H1 (cell line): ENCODE data around the gene UNK. TPM values are rescaled to one million over a fixed set of nuclear protein-coding genes. Genes with fewer than 3 reads are reported as not detected.

Source experiments
- CTCF ChIA-PET: fragments of 300-600 bp; sonication (Branson Sonifier 250); formaldehyde crosslinking; loops from one replicate; lab custom pipeline; 2021; ENCODE audit not compliant: partially characterized antibody; lab: Charles Lee
- POLR2A ChIA-PET: fragments of 300-600 bp; sonication (Branson Sonifier 250); formaldehyde crosslinking; loops from one replicate; lab custom pipeline; 2021; ENCODE audit warnings: inconsistent platforms; ENCODE audit not compliant: partially characterized antibody; lab: Charles Lee
- DNase-seq, 2 experiments: peaks; one replicate each; pipeline versions ENCODE4 v3.0.0 to v3.0.0-alpha.2; 2010 to 2022; ENCODE audit warnings: low spot score in 2 of 2, low read depth in 1 of 2, mixed read lengths in 1 of 2
- FAIRE-seq: peaks from 2 replicates; lab custom pipeline; 2011; peaks lifted over from hg19 to GRCh38; lab: Jason Lieb, UNC
- H2AFZ ChIP-seq: 2 replicates; pipeline ENCODE4 v1.8.1; 2012; ENCODE audit warnings: low read length, inconsistent platforms
- H2AK5ac ChIP-seq: 2 replicates; pipeline ENCODE4 v1.6.1; 2013; ENCODE audit warnings: low read depth, low read length
- H2BK120ac ChIP-seq: replicated peaks from 2 replicates; pipeline ENCODE3; 2013; ENCODE audit warnings: low read depth, low read length, inconsistent platforms
- H2BK12ac ChIP-seq: 2 replicates; pipeline ENCODE4 v1.6.1; 2013; ENCODE audit warnings: low read depth, low read length
- H2BK15ac ChIP-seq: 2 replicates; pipeline ENCODE4 v1.6.1; 2013; ENCODE audit warnings: low read length
- H2BK20ac ChIP-seq: 2 replicates; pipeline ENCODE4 v1.6.1; 2013; ENCODE audit warnings: low read length
- H2BK5ac ChIP-seq: 2 replicates; pipeline ENCODE4 v1.6.1; 2013; ENCODE audit warnings: low read depth, low read length
- H3K14ac ChIP-seq: 2 replicates; pipeline ENCODE4 v1.6.1; 2013; ENCODE audit warnings: inconsistent platforms; ENCODE audit not compliant: insufficient read length
- H3K18ac ChIP-seq: 2 replicates; pipeline ENCODE4 v1.6.1; 2013; ENCODE audit warnings: low read length; ENCODE audit errors: extremely low read depth
- H3K23ac ChIP-seq: 2 replicates; pipeline ENCODE4 v1.6.1; 2013; ENCODE audit warnings: inconsistent platforms; ENCODE audit not compliant: insufficient read length
- H3K23me2 ChIP-seq: 2 replicates; pipeline ENCODE4 v1.6.1; 2013; ENCODE audit warnings: low read depth, low read length
- H3K27ac ChIP-seq: 2 replicates; pipeline ENCODE4 v1.6.1; 2011; ENCODE audit warnings: low read depth, low read length, inconsistent platforms
- H3K27me3 ChIP-seq, 4 experiments: replicated peaks in 1 of 4; 1 replicate in 1 of 4; 2 replicates in 3 of 4; pipeline versions ENCODE4 v1.6.1 to v1.8.1; 2011 to 2013; ENCODE audit warnings: low read length in 3 of 4, mild to moderate bottlenecking in 3 of 4, inconsistent platforms in 2 of 4, mixed read lengths in 2 of 4, moderate library complexity in 1 of 4; ENCODE audit not compliant: control insufficient read depth in 3 of 4, insufficient read depth in 3 of 4; ENCODE audit errors: extremely low read depth in 1 of 4
- H3K36me3 ChIP-seq, 4 experiments: 2 replicates each; pipeline versions ENCODE4 v1.6.1 to v1.8.1; 2011 to 2013; ENCODE audit warnings: mild to moderate bottlenecking in 4 of 4, low read length in 3 of 4, moderate library complexity in 2 of 4, control low read depth in 1 of 4, inconsistent platforms in 1 of 4; ENCODE audit not compliant: insufficient read depth in 4 of 4, control insufficient read depth in 2 of 4
- H3K4ac ChIP-seq: replicated peaks from 2 replicates; pipeline ENCODE3; 2013; ENCODE audit warnings: low read length, low read depth, mixed read lengths, inconsistent platforms; ENCODE audit not compliant: insufficient read length
- H3K4me1 ChIP-seq, 4 experiments: replicated peaks in 1 of 4; 1 replicate in 1 of 4; 2 replicates in 3 of 4; pipeline versions ENCODE4 v1.6.1 to v1.8.1; 2011 to 2013; ENCODE audit warnings: low read length in 3 of 4, inconsistent platforms in 2 of 4, mixed read lengths in 1 of 4; ENCODE audit not compliant: insufficient read depth in 4 of 4, control insufficient read depth in 3 of 4
- H3K4me2 ChIP-seq, 2 experiments: 2 replicates each; pipeline versions ENCODE4 v1.6.1 to v1.8.1; 2011 to 2013; ENCODE audit warnings: low read depth in 2 of 2, low read length in 2 of 2, control low read depth in 1 of 2, inconsistent platforms in 1 of 2, mild to moderate bottlenecking in 1 of 2; ENCODE audit not compliant: insufficient read depth in 1 of 2
- H3K4me3 ChIP-seq, 4 experiments: fragments of 200-600, 300-600 bp in 1 of 4; sonication (generic), shearing (Covaris generic), sonication (Bioruptor Twin) in 1 of 4; 2 replicates each; pipeline versions ENCODE4 v1.5.1 to v1.8.1; 2011 to 2016; ENCODE audit warnings: low read length in 4 of 4, low read depth in 3 of 4, control low read depth in 2 of 4, inconsistent platforms in 2 of 4, mild to moderate bottlenecking in 2 of 4, mixed read lengths in 1 of 4, moderate library complexity in 1 of 4; ENCODE audit not compliant: insufficient read depth in 2 of 4; ENCODE audit errors: extremely low read depth in 1 of 4
- H3K56ac ChIP-seq: replicated peaks from 2 replicates; pipeline ENCODE3; 2013; ENCODE audit warnings: low read depth, mild to moderate bottlenecking, mixed read lengths, low read length, inconsistent platforms; ENCODE audit not compliant: insufficient read length
- H3K79me1 ChIP-seq: 2 replicates; pipeline ENCODE4 v1.6.1; 2013; ENCODE audit warnings: low read depth, low read length, control low read depth
- H3K79me2 ChIP-seq, 2 experiments: 2 replicates each; pipeline versions ENCODE4 v1.6.1 to v1.8.1; 2012 to 2013; ENCODE audit warnings: low read length in 2 of 2, mild to moderate bottlenecking in 2 of 2, inconsistent platforms in 1 of 2; ENCODE audit not compliant: insufficient read depth in 2 of 2, control insufficient read depth in 1 of 2
- H3K9ac ChIP-seq, 4 experiments: replicated peaks in 1 of 4; 1 replicate in 1 of 4; 2 replicates in 3 of 4; pipeline versions ENCODE4 v1.6.1 to v1.8.1; 2011 to 2013; ENCODE audit warnings: low read depth in 3 of 4, low read length in 3 of 4, control low read depth in 2 of 4, mild to moderate bottlenecking in 2 of 4, moderate library complexity in 2 of 4, inconsistent platforms in 1 of 4; ENCODE audit errors: extremely low read depth in 1 of 4
- H3K9me3 ChIP-seq, 2 experiments: 2 replicates each; pipeline versions ENCODE4 v1.6.1 to v1.8.1; 2012 to 2013; ENCODE audit warnings: mild to moderate bottlenecking in 2 of 2, moderate library complexity in 2 of 2, control low read depth in 1 of 2, inconsistent platforms in 1 of 2, low read depth in 1 of 2, low read length in 1 of 2, mixed read lengths in 1 of 2; ENCODE audit not compliant: insufficient read depth in 2 of 2
- H4K20me1 ChIP-seq, 2 experiments: replicated peaks in 1 of 2; 2 replicates each; pipeline versions ENCODE3 to v1.8.1; 2011 to 2013; ENCODE audit warnings: inconsistent platforms in 2 of 2, low read length in 2 of 2, mild to moderate bottlenecking in 1 of 2; ENCODE audit not compliant: insufficient read depth in 2 of 2, control insufficient read depth in 1 of 2
- H4K5ac ChIP-seq: 2 replicates; pipeline ENCODE4 v1.6.1; 2013; ENCODE audit warnings: low read length, low read depth, mixed read lengths, inconsistent platforms; ENCODE audit not compliant: insufficient read length
- H4K8ac ChIP-seq: 2 replicates; pipeline ENCODE4 v1.8.0; 2013; ENCODE audit warnings: mild to moderate bottlenecking, moderate library complexity, low read length, inconsistent platforms; ENCODE audit not compliant: insufficient read depth; ENCODE audit errors: extremely low read depth
- H4K91ac ChIP-seq: replicated peaks from 2 replicates; pipeline ENCODE3; 2013; ENCODE audit warnings: low read length, mixed read lengths, inconsistent platforms; ENCODE audit not compliant: insufficient read length
- CBX5 ChIP-seq: fragments of 300-800, 300-1000 bp; sonication (generic); IDR thresholded peaks from 2 replicates; pipeline ENCODE4 v1.7.1; 2016; ENCODE audit warnings: antibody characterized with exemption, low read length, low read depth
- EP300 ChIP-seq, 2 experiments: IDR thresholded peaks; 1 replicate in 1 of 2; 2 replicates in 1 of 2; pipeline ENCODE4 v1.6.1; 2011 to 2012; ENCODE audit warnings: low read depth in 2 of 2, low read length in 2 of 2, mild to moderate bottlenecking in 2 of 2, borderline replicate concordance in 1 of 2, inconsistent platforms in 1 of 2, moderate library complexity in 1 of 2
- JUND ChIP-seq: IDR thresholded peaks from 2 replicates; pipeline ENCODE4 v1.6.1; 2011; ENCODE audit warnings: mild to moderate bottlenecking, improper control_type of control experiment, low read length
- KDM1A ChIP-seq: fragments of 200-600, 300-600 bp; sonication (generic); IDR thresholded peaks from 2 replicates; pipeline ENCODE4 v1.7.1; 2016; ENCODE audit warnings: mild to moderate bottlenecking, low read length, borderline replicate concordance
- KDM4A ChIP-seq: IDR thresholded peaks from one replicate; pipeline ENCODE4 v1.7.1; 2012; ENCODE audit warnings: low read depth, mild to moderate bottlenecking, moderate library complexity, low read length, inconsistent platforms; ENCODE audit not compliant: severe bottlenecking
- KDM5A ChIP-seq: fragments of 200-600 bp; IDR thresholded peaks from 2 replicates; pipeline ENCODE4 v1.7.1; 2012; ENCODE audit warnings: mild to moderate bottlenecking, low read length, inconsistent platforms, mixed read lengths
- MAFK ChIP-seq: IDR thresholded peaks from 2 replicates; pipeline ENCODE4 v1.6.1; 2012; ENCODE audit warnings: low read depth, mild to moderate bottlenecking, improper control_type of control experiment, low read length
- POLR2AphosphoS5 ChIP-seq: IDR thresholded peaks from 2 replicates; pipeline ENCODE4 v1.6.1; 2011; ENCODE audit warnings: low read depth, low read length
- RNF2 ChIP-seq: fragments of 200-900, 300-1000 bp; sonication (generic); IDR thresholded peaks from 2 replicates; pipeline ENCODE4 v1.7.1; 2016; ENCODE audit warnings: borderline replicate concordance, low read depth, mild to moderate bottlenecking, antibody characterized with exemption, low read length; ENCODE audit not compliant: poor library complexity, severe bottlenecking; ENCODE audit errors: missing control alignments
- TCF12 ChIP-seq: IDR thresholded peaks from 2 replicates; pipeline ENCODE4 v1.6.1; 2011; ENCODE audit warnings: low read depth, mild to moderate bottlenecking, low read length
- YY1 ChIP-seq: IDR thresholded peaks from 2 replicates; pipeline ENCODE4 v1.6.1; 2011; ENCODE audit warnings: low read depth, mild to moderate bottlenecking, low read length
- WGBS, 2 experiments: shearing (Covaris generic) in 1 of 2; methylation state at CpG; one replicate each; pipeline versions ENCODE4 v1.1.6 to v1.1.7; 2013 to 2015; ENCODE audit warnings: low lambda C conversion rate in 2 of 2, mixed read lengths in 2 of 2, inconsistent platforms in 1 of 2, low coverage in 1 of 2, missing lambda C conversion rate in 1 of 2; ENCODE audit not compliant: insufficient replicate concordance in 2 of 2, insufficient coverage in 1 of 2, insufficient read length in 1 of 2; ENCODE audit errors: extremely low coverage in 1 of 2, missing lambda C conversion rate in 1 of 2; 5-methylcytosine and 5-hydroxymethylcytosine counted together
- polyA plus RNA-seq, 7 experiments: library from polyadenylated mRNA; depleted of rRNA in 3 of 7; stranded (reverse) in 5 of 7; unstranded in 2 of 7; fragments of >200 nt in 5 of 7; fragments of 200-250 nt in 2 of 7; gene quantifications; 1 replicate in 5 of 7; 2 replicates in 1 of 7; 4 replicates in 1 of 7; pipeline versions ENCODE4 v1.2.1 to v1.2.3, GENCODE V29; 2011 to 2013; ENCODE audit warnings: missing spikeins in 2 of 7, mixed read lengths in 2 of 7
- total RNA-seq: library from RNA; stranded (reverse); fragmentation: NEBNext Ultra II Directional; extraction: Animal tissue kit (Norgen Biotek cat#: 25700); gene quantifications from 2 replicates; pipeline ENCODE4 v1.2.1, GENCODE V29; 2021
- TF ChIP-seq, protein P1 (sequence below): IDR thresholded peaks from 2 replicates; pipeline ENCODE4 v1.6.1; 2012; ENCODE audit warnings: low read length, inconsistent platforms

Gene UNK
- total and polyA plus RNA-seq, 2 of the 8 experiments (the other 6 are each of a cell fraction or from before 2014, with no cell fraction given), result 24.2 to 33.3 TPM

DNA sequence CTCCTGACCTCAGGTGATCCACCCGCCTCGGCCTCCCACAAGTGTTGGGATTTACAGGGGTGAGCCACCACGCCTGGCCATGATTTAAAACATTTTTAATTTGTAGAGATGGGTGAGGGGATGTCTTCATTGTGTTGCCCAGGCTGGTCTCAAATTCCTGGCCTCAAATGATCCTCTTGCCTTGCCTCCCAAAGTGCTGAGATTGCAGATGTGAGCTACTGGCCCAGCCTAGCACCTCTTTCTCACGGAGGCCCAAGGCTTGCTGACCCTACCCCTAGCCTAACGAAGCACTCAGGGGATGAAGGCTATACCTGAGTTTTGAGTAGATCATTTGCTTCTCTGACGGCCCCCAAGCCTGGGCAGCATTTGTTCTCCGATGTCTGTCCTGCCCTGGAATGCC is 26.6 kb downstream of the UNK start:
- no peak overlapping the region for H4K5ac ChIP-seq
- no peak overlapping the region for H2BK20ac ChIP-seq
- ChIA-PET POLR2A (interaction anchor here (0.6 to 3.1 kb wide), 2 partner anchors 15 to 26 kb away, joined by 3 to 17 read pairs; partner anchors contain the start of gene UNK), CTCF (interaction anchor here (1.2 to 1.6 kb wide), 4 partner anchors 12 to 19 kb away, joined by 3 to 6 read pairs (median 4); no protein-coding TSS in a partner anchor)
- no peaks in the 10 kb centered on the region for H3K9me3 ChIP-seq
- H3K4me2 ChIP-seq, result no peak overlapping the region
- 92% methylated on average over 7 of the region's 7 CpGs; no CpG with 5 or more reads in 1 of the 2 experiments for WGBS, 2 experiments
- no peaks in the 10 kb centered on the region; the same call in 1 of the 2 replicates for H3K79me1 ChIP-seq
- no peak overlapping the region for H2BK120ac ChIP-seq
- no peak overlapping the region for H3K4me3 ChIP-seq
- no peak overlapping the region for H2AFZ ChIP-seq
- no peaks in the 10 kb centered on the region for H3K23me2 ChIP-seq
- no peak overlapping the region for H2AK5ac ChIP-seq
- H3K14ac ChIP-seq, result no peak overlapping the region
- H4K8ac ChIP-seq, result no peak overlapping the region
- no peaks in the 10 kb centered on the region; a peak in 1 of 4 replicates for H3K79me2 ChIP-seq
- no peak for DNase-seq
- H3K4me1 ChIP-seq, result no peaks in the 10 kb centered on the region
- H3K23ac ChIP-seq, result no peak overlapping the region
- H2BK5ac ChIP-seq, result no peak overlapping the region
- H4K20me1 ChIP-seq, result peaks cover 0 to 12% of the 10 kb centered on the region in 2 experiments
- no peak overlapping the region for H2BK12ac ChIP-seq
- H3K56ac ChIP-seq, result no peak overlapping the region
- no peak for FAIRE-seq
- H3K4ac ChIP-seq, result no peak overlapping the region
- H3K27me3 ChIP-seq, result no peaks in the 10 kb centered on the region
- H3K27ac ChIP-seq, result no peak overlapping the region
- H3K9ac ChIP-seq, result no peak overlapping the region
- peaks cover 14 to 40% (median 38%) of the 10 kb centered on the region in 4 experiments; a peak in 7 of 8 replicates for H3K36me3 ChIP-seq
- no peak overlapping the region for H4K91ac ChIP-seq
- no peak overlapping the region for H3K18ac ChIP-seq
- H2BK15ac ChIP-seq, result no peak overlapping the region
- TF ChIP-seq EP300 (IDR thresholded peaks at IDR 0.05; ENCODE audit: borderline replicate concordance in 1 of 2, low read depth in 2 of 2, low read length in 2 of 2), result no peak
- no peak for TF ChIP-seq KDM1A
- TF ChIP-seq POLR2AphosphoS5, result no peak
- no peak for TF ChIP-seq TCF12
- no peak for TF ChIP-seq JUND
- TF ChIP-seq YY1, result no peak
- no peak for TF ChIP-seq KDM5A
- TF ChIP-seq, protein P1, sequence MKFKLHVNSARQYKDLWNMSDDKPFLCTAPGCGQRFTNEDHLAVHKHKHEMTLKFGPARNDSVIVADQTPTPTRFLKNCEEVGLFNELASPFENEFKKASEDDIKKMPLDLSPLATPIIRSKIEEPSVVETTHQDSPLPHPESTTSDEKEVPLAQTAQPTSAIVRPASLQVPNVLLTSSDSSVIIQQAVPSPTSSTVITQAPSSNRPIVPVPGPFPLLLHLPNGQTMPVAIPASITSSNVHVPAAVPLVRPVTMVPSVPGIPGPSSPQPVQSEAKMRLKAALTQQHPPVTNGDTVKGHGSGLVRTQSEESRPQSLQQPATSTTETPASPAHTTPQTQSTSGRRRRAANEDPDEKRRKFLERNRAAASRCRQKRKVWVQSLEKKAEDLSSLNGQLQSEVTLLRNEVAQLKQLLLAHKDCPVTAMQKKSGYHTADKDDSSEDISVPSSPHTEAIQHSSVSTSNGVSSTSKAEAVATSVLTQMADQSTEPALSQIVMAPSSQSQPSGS, result no peak
- no peak for TF ChIP-seq CBX5
- no peak for TF ChIP-seq MAFK
- no peak for TF ChIP-seq RNF2
- TF ChIP-seq KDM4A, result no peak
